ENCODE data around the gene OSR1. TPM values are rescaled to one million over a fixed set of nuclear protein-coding genes. Genes with fewer than 3 reads are reported as not detected.

OSR1 gene
- 12.4 and 14.7 TPM in 2 replicates for total RNA-seq (2012; rRNA removed)
- polyA plus RNA-seq (2012; rRNA removed): 48.0 and 51.9 TPM in 2 replicates
- 31.5 and 51.7 TPM in 2 replicates for polyA plus RNA-seq (2012; cell fraction: cytosol; rRNA removed)
- polyA plus RNA-seq (2012; cell fraction: nucleus; rRNA removed; ENCODE audit: low replicate concordance): 67.0 and 99.5 TPM in 2 replicates
- percentile 79 among the genes with signal in this experiment for Bru-seq, nascent RNA
- BruChase-seq, experiment 1, labeled RNA remaining after a 6-hour chase: percentile 55 among the genes with signal in this experiment
- percentile 63 among the genes with signal in this experiment for BruChase-seq, experiment 2, labeled RNA remaining after a 2-hour chase
- long read RNA-seq, full-length matches to known transcripts: 25 of 33 reads
- long read RNA-seq, partial matches to known transcripts: 0 of 33 reads
- long read RNA-seq, other reads (novel, unspliced or antisense): 8 of 33 reads

GRCh38 chr2:19358242-19359020 is at the start of gene OSR1:
Gene OSR1 (minus strand): TSS chr2:19358623. CDS start chr2:19353805, 4,818 bp downstream.
- ChIA-PET CTCF (interaction anchor here (0.8 to 1.3 kb wide), 3 partner anchors 238 to 838 kb away, joined by 3 read pairs; no protein-coding TSS in a partner anchor), POLR2A (ENCODE audit: unreplicated experiment) (interaction anchor here (0.6 to 1.0 kb wide), 5 partner anchors 10 to 254 kb away, joined by 3 to 10 read pairs (median 4); no protein-coding TSS in a partner anchor)
- H3K9me1 ChIP-seq (ENCODE audit: insufficient read depth, low read length): peaks cover 12% of the 10 kb centered on the region
- peak within 1 kb of the TSS; percentile 81 for H4K5ac ChIP-seq (ENCODE audit: low read depth, low read length)
- peak within 1 kb of the TSS; percentile 94 for H3K9ac ChIP-seq (ENCODE audit: low read depth, low read length)
- dilution Hi-C loops (cut with HindIII; ENCODE audit: low sequenced_read_pairs, unreplicated experiment) (no loop called here), in situ Hi-C loops (cut with MboI; ENCODE audit: low sequenced_read_pairs) (loop anchor here (10.0 kb wide), 1 partner anchor 234 kb away; no protein-coding TSS in a partner anchor), intact Hi-C loops (cut with micrococcal nuclease) (loop anchor here (1.0 to 5.0 kb wide), 3 partner anchors 236 to 608 kb away; no protein-coding TSS in a partner anchor)
- peak within 1 kb of the TSS; percentile 97 for H2BK120ac ChIP-seq (ENCODE audit: low read depth, low read length)
- peaks cover 16% of the 10 kb centered on the region for H3K4me1 ChIP-seq (ENCODE audit: control insufficient read depth, insufficient read depth, low read length)
- peaks cover 6 to 43% of the 10 kb centered on the region in 2 experiments for H3K79me1 ChIP-seq (ENCODE audit: low read depth in 1 of 2, low read length in 2 of 2)
- 1% methylated on average over 16 of the region's 51 CpGs; no CpG with 5 or more reads in 1 of the 2 experiments for WGBS, 2 experiments (ENCODE audit: extremely low coverage in 2 of 2, insufficient read length in 1 of 2)
- peak within 1 kb of the TSS; percentile 96 for H3K4ac ChIP-seq (ENCODE audit: low read depth, low read length)
- peak within 1 kb of the TSS; percentile 80 for H3K56ac ChIP-seq (ENCODE audit: extremely low read depth, insufficient read depth, low read length)
- H3K27ac ChIP-seq (ENCODE audit: insufficient read depth, low read length): peak within 1 kb of the TSS; percentile 94
- peak within 1 kb of the TSS; percentile 95 for H3K14ac ChIP-seq (replicated peaks; ENCODE audit: low read depth, low read length)
- peak within 1 kb of the TSS; percentile 97; the same call in 2 of the 3 replicates for H2BK15ac ChIP-seq (ENCODE audit: low read depth, low read length)
- H2AFZ ChIP-seq (replicated peaks; ENCODE audit: low read length, poor library complexity): peak within 1 kb of the TSS; percentile 96
- ATAC-seq (ENCODE audit: low read depth): peak; percentile 56
- peak within 1 kb of the TSS; percentile 88 for H3K4me3 ChIP-seq (ENCODE audit: insufficient read depth, low read depth, low read length)
- peak; percentile 86 for DNase-seq
- no peaks in the 10 kb centered on the region for H3K9me3 ChIP-seq (ENCODE audit: control insufficient read depth, insufficient read depth, low read length)
- H4K20me1 ChIP-seq (ENCODE audit: insufficient read depth, low read length): peaks cover 37% of the 10 kb centered on the region
- H3K27me3 ChIP-seq (ENCODE audit: control insufficient read depth, insufficient read depth, low read length): no peaks in the 10 kb centered on the region
- H4K8ac ChIP-seq (ENCODE audit: low read depth in 2 of 2, low read length in 2 of 2): peak within 1 kb of the TSS; percentile 92 to 96
- H2BK20ac ChIP-seq (ENCODE audit: low read depth, low read length): peak within 1 kb of the TSS; percentile 75
- peak; percentile 60 for TF ChIP-seq MAFK (IDR thresholded peaks at IDR 0.05; ENCODE audit: low read depth, low read length)
- peak; percentile 93 for TF ChIP-seq POLR2A (IDR thresholded peaks at IDR 0.05; ENCODE audit: low read depth, low read length)
- no peak for TF ChIP-seq NFE2L2 (IDR thresholded peaks at IDR 0.05; ENCODE audit: low read depth, low read length)
- peak; percentile 18; the same call in 1 of the 2 replicates for TF ChIP-seq CTCF (conservative IDR thresholded peaks at IDR 0.05; ENCODE audit: low read depth, low read length)
- peak; percentile 60; the same call in 1 of the 2 replicates for TF ChIP-seq MAZ (IDR thresholded peaks at IDR 0.05; ENCODE audit: borderline replicate concordance, low read depth, low read length)
- 0 out of 2 replicates have a peak, but pooled peaks have one; percentile 17 for TF ChIP-seq RAD21 (IDR thresholded peaks at IDR 0.05; ENCODE audit: low read length)
- no peak for TF ChIP-seq CEBPB (IDR thresholded peaks at IDR 0.05; ENCODE audit: low read depth, low read length)
- TF ChIP-seq BHLHE40 (IDR thresholded peaks at IDR 0.05; ENCODE audit: low read depth, low read length): peak; percentile 84
- TF ChIP-seq MXI1 (IDR thresholded peaks at IDR 0.05; ENCODE audit: borderline replicate concordance, low read depth, low read length): peak; percentile 36; the same call in 1 of the 2 replicates
- no TSS peak for BruUV-seq (replicated peaks)
- H3K4me2 ChIP-seq (ENCODE audit: low read depth, low read length): peak within 1 kb of the TSS; percentile 94
- H3K18ac ChIP-seq (ENCODE audit: low read depth, low read length): peak within 1 kb of the TSS; percentile 95
- peak within 1 kb of the TSS; percentile 77 for H2BK5ac ChIP-seq (ENCODE audit: low read depth, low read length, poor library complexity, severe bottlenecking)
- H2AK9ac ChIP-seq (replicated peaks; ENCODE audit: low read depth, low read length, poor library complexity): peak within 1 kb of the TSS; percentile 87
- H4K91ac ChIP-seq (ENCODE audit: insufficient read depth, low read depth, low read length): peak within 1 kb of the TSS; percentile 99
- peak within 1 kb of the TSS; percentile 72; the same call in 1 of the 2 replicates for H2AK5ac ChIP-seq (ENCODE audit: low read depth, low read length)
- H3K36me3 ChIP-seq (ENCODE audit: control insufficient read depth, insufficient read depth, low read length): peaks cover 8% of the 10 kb centered on the region; the same call in 1 of the 2 replicates
- peak within 1 kb of the TSS; percentile 94 for H3K23ac ChIP-seq (ENCODE audit: low read depth, low read length)

Measured in IMR-90 (cell line).